HK-2 (cell line): Measurements from ENCODE around the gene CCND3.
"Not testable (repeated sequence)": the region's sequence is repeated elsewhere in the genome, so short reads cannot be mapped to it uniquely, and the experiment has no call there.

Source experiments
- DNase-seq: peaks from one replicate; pipeline ENCODE4 v3.0.0-alpha.2; 2018; ENCODE audit not compliant: unreplicated experiment

Gene CCND3

DNA sequence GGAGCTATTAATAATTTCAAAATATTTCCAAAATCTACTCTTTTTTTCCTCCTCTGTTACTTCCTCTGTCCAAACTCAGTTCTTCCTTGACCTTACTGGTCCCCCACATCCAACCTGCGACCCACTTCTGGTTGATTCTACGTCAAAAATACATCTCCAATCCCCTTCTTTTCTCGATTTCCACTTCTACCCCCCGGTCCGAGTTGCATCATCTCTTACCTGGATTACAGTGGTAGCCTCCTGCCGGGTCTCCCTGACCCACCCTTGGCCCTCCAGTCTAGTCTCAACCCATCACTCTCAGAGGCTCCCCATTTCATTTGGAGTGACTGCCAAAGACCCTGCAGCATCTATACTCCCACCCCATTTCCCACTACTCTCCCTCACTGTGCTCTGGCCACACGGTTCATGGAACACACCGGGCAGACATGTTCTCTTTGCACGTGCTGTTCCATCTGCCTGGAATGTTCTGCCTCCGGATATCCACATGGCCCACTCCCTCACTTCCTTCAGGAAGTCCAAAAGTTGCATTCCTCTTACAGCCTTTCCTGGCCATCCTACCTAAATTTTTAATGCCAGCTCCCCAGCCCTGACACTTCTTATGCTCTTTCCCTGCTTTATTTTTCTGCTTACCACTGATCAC is 6.1 kb upstream of the CCND3 start:
- no peak for DNase-seq

DNA sequence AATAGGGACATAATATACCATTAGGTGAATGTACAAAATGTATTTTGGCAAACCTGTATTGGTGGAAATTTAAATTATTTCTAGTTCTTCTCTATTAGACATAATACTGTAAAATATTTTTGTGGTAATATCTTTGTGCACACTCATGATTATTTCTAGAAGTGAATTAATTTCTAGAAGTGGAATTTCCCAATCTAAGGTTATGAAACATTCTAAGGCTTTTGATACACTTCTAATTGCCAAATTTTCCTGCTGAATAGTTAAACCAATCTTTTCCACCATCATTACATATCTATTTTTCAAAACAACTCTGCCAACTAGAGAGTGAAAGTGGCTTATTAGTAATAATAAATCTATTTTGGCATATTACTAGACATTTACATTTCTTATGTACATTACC is 1.8 kb upstream of the CCND3 start:
- DNase-seq = no peak

DNA sequence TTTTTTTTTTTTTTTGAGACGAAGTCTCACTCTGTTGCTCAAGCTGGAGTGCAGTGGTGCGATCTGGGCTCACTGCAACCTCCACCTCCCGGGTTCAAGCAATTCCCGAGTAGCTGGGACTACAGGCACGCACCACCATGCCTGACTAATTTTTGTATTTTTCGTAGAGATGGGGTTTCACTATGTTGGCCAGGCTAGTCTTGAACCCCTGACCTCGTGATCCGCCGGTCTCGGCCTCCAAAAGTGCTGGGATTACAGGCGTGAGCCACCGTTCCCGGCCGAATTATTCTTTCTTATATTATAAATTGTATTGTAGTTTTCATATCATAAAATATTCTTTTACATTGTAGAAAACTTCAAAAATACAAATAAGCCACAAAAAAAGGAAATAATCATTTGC is 1.3 kb upstream of the CCND3 start:
- DNase-seq = not testable (repeated sequence)

DNA sequence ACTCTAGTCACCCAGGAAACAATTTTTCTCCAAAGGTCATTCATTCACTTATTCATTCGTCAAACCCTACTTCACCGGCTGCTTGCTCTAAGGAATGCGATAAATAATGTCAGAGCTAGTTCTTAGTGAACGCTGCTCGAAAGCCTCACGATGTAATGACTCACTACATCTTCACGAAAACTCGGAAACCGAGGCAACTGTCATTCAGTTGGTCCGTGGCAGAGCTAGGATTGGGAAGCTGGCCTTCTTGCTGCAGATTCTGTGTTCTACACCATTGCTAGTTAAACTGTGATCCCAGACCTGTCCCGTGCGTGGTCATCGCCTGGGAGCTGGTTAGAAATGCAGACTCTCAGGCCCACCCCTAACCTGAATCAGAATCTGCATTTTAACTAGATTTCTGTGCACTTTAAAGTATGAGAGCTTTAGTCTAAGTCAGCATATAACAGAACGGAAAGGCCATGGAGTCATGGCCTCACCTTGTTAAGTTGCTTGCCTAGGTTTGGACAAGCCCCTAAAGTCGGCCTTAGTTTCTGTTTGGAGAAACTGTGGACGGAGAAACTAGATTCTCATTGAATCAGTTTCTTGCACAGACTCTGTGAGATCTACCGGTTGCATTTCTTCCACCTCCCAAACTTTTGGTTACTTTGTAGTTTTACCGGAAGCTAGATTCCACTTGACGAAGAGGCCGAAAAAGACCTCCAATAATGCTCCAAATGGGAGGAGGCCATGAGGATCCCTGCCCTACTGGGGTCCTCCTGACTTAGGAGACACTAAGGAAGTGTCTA is 651 bp upstream of the CCND3 start:
- no peak for DNase-seq

DNA sequence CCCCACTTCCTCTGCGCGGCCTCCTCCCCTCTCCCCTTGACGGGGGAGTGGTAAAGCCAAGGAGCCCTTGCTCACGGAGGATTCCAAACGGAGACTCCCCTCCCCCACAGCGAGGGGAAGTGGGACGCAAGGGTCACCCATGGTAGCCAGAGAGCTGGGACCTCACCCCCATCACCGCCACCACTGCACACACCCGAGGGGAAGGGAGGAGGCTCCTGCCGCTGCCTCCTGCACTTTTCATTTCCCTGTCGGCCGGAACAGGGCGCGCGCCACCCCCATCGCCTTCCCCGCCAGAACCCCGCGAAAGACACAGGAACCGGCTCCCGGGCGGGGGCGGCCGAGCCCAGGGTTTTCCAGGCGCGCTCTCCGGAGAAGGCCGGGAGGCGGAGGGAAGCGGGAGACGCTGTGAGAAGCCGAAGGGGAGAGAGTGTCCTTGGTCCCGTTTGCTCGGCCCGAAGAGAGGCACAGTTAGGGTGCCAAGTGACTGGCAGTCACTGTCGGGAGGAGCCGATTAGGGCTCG is 789 bp downstream of the CCND3 start:
- peak; percentile 61 for DNase-seq

DNA sequence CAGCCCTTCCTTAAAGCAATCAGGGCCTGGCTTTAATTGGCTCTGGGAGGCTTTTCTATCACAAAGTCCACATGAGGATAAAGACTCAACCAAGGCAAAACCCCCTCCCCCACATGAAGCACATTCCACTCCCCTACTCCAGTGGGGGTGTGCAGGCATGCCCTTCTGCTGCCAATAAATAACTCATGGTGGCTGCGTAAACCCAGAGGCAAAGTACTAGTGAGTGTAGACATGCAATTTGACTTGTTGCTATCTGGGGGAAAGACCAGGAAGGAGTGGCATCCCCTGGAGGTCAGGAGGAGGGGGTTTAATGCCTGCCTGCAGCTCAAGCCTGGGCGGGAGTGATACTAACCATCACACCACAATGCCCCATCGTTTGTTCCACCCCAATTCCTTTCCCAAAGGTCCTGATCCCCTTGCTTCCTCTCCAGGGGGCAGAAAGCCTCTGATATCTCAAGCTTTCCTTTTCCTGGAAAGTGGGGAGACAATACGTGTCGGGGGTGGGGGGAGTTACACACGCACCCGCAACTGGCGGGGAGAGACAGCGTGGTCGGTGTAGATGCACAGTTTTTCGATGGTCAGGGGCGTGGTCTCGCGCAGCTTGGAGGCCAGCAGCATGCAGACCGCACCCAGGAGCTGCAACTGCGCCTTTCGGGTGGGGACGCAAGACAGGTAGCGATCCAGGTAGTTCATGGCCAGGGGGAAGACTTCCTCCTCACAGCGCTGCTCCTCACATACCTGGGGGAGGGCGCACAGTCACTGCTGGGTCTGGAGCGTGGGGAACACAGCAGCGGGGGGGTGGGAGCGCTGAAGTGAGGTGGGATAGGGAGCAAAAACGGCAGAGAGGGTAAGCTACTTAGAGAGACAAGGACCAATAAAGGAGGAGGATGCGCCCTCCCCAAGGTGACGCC is 1.5 kb downstream of the CCND3 start:
- peak; percentile 44 for DNase-seq

DNA sequence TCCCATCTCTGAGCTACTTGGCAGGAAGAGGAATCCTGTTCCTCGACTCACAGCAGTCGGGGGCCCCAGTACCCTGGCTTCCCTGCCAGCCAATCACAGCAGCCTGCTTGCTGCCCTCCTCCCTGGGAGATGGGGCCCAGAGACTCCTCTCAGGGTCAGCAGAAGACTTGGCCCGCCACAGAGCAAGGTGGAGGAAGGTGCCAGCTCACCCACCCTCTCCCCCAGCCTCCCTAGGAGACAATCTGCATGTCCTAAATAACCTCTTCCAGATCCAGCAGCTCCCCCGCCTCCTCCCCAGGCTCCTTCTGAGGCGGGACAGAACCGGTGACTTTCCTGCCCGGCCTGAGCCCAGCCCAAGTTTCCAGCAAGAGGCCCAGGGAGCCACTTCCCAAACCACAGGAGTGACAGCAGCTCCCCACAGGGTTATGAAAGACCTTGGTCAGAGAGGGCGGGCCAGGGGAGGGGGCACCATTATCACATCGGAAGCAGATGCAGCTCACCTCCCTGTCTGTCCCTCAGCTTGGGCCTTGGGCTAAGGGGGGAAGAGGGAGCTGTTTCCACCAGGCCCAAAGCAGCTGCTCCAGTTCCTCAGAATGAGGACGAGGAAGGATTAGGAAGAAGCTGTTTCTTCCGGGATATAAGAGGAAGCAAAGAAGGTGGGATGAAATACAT is 2.3 kb downstream of the CCND3 start:
- DNase-seq = peak; percentile 72

DNA sequence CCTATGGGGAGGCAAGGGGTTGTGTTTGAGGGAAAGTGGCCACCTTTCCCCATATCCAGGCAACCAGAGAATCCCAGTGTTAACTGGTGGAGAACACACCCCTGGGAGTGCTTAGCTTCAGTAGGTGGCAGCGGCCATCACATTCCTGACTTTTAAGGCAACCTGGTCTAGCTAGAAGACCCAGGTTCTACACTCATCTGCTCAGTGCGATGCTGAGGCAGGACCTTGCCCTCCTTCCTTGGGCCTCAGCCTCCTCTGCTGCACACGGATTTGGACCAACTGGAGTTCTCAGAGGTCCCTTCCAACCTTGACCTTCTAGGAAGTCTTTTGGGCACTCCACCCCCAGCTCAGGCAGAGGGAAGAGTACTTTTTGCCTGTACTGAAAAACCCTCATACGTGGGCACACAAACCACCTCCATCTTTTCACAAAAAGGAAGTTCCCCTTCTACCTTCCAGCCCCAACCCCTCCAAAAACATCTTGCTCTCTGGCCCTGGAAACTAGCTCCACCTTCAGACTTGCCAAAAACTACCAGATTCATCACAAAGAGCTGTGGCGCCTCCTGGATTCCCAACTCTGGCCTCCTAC is 2.9 kb downstream of the CCND3 start:
- no peak for DNase-seq

DNA sequence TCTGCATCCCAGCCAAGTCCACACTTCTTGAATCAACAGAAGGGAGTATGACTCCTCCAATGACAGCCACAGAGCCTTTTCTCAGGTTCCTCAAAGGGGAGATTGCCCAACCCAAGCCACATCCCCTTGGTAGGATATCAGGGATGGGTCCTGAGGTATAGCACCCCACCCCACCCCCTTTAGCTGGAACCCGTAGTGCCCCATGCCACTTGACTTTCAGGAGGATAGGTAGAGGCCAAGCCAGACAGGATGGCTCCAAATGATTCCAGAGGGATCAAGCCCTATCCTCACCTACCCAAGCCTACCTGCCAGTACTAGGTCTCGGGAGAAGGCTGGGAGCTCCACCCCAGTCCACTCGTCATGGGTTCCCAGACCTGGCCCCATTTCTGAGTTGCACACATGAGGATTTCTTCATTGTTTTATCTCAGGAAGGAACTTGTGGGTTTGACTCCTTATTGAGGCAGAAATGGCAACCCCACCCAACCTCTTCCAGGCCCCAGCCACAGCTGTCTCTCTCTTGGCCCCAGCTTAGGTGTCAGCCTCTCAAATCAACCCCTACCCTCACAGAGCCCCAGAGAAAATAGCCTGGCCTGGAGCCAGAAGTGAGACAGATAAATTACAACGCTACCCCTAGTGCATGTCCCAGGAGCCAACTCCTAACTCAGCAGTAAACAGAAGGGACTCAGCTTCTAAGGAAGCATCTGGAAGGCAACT is 3.6 kb downstream of the CCND3 start:
- DNase-seq = no peak

DNA sequence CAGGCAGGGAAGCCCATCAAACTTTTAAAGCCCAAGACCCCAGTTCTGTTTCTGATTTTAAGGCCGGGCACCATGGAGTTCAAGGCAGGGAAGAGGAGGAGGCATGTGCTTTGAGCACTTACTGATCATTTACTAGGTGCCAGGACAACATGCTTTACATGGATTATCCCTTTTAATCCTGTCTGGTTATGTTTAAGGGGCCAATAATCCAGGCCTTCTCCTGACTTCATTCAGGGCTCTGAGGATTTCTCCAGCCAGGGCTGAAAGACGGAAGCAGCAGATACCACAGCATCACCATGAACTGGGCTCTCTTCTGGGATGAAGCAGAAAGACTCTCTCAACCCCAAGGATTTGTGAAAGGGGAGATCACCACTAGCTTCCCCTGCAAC is 4.1 kb downstream of the CCND3 start:
- DNase-seq = no peak

DNA sequence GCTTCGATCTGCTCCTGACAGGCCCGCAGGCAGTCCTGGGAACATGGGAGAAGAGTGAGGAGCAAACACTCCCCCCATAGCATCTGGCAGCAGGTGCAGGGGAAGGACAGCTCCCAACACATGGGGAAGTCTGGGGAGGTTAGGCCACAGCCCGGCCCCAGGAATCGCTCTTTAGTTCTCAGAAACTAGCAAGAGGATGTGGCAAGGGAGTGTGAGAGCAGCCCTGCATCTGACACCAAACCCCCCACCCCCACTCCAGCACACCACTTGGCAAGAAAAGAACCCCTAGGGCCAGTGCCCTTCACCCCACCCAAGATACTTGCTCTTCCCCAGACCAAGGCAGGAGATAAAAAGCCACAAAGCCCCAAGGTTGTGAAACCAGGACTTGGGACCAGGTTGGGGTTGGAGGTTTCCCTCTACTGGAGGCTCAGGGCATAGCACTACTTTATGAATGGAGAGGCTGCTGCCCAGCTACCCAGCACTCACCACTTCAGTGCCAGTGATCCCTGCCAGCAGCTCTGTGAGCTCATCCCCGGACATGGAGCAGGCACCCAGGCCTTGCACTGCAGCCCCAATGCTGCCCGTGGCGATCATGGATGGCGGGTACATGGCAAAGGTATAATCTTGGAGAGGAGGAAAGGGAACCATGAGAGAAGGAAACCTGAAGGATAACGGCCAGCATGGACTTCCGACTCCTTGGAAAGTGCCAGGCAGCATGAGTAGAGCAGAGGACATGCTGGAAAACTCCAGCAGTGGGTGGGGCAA is 5.4 kb downstream of the CCND3 start:
- peak; percentile 78 for DNase-seq

DNA sequence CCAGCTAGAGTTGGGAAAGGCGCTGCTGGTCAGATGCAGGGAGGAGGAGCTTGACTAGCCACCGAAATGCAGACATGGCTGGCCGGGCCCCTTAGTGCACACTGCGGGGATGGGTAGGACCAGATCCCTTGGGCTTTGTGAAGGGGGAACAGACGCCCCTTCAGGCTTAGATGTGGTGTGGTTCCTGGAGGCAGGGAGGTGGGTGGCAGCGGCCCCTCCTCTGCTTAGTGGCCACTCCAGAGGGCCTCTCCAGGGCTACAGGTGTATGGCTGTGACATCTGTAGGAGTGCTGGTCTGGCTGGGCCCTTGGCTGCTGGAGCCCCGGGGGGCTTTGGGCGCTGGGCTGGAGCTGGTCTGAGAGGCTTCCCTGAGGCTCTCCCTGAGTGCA is 5.9 kb downstream of the CCND3 start:
- DNase-seq = no peak

DNA sequence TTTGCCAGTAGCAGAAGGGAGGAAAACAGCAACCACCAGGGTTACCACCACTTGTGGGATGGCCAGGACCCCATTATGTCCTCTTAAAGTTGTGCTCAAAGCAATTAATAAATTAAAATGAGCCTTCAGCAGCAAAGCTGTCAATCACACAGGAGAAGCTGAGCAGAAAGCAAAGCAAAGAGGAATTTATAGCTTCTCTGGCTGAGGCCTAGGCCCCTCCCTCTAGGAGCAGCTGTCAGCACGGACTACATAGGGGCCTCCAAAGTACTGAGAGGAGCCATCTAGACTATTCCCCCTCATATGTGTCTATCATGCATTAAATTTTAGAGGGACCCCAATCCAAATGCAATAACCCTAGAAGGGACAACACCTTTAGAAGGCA is 6.4 kb downstream of the CCND3 start:
- DNase-seq = no peak

DNA sequence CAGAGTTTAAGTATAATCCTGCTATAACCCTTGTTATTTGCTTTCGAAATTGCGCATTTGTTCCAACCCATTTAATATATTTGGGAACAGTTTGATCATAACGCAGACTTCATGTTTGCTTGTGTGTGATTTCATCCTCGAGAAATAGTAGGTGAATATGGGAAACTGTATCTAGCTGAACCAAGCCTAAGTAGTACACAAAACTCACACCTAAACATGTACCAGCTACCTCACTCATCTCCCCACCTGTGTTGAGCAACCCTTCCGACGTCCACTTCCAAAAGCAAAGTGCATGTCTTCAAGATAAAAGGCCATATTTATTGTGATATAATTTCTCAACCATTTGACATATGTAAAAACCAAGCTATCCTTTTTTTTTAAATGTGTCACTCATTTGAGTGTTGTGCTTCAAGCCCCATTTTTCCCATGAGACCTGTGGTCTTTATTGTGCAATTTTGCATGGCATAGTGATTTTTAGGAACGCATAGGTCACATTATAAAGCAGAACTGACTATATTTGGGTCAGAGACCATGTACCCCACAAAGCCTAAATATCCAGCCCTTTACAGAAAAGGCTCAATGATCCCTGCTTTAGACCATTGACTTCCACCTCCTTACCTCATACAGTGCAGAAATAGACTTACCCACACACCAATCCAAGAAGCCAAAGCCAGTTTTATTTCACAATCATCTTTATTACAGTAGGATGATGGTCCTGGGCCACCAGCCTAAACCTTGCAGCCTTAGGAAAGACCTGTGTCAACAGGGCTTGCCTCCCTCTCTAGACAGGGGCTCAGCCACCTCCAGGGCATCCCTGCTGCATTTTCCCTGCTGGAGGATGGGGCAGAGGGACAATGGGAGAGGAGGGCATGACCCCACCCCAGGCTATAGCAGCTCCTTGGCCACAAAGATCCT is 7.1 kb downstream of the CCND3 start:
- DNase-seq = no peak

DNA sequence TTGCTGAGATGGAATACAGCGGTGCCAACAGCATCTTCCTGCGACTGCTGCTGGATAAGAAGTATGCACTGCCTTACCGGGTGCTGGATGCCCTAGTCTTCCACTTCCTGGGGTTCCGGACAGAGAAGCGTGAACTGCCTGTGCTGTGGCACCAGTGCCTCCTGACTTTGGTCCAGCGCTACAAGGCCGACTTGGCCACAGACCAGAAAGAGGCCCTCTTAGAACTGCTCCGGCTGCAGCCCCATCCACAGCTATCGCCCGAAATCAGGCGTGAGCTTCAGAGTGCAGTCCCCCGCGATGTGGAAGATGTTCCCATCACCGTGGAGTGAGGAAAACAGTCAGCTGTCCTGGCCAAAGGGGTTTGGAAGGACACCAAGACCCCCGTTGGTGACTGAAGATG is 9.2 kb downstream of the CCND3 start:
- no peak for DNase-seq

DNA sequence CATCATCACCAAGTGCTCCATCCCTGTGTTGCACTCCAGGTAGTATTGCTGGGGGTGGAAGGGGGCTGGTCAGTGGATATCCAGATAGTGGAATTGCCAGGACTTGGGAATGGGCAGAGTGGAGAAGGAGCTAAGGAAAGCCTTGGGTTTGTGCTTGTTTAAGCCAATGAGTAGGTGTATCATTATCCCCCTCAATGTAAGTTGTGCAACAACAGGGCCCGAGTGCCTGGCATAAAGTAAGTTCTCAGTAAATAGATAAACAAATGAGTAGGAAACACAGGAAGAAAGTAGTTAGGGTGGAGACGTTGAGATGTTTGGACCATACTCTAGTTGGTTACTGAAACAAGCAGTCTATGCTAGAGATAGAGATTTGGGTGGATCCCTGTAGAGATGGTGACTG is 9.8 kb downstream of the CCND3 start:
- DNase-seq = no peak

DNA sequence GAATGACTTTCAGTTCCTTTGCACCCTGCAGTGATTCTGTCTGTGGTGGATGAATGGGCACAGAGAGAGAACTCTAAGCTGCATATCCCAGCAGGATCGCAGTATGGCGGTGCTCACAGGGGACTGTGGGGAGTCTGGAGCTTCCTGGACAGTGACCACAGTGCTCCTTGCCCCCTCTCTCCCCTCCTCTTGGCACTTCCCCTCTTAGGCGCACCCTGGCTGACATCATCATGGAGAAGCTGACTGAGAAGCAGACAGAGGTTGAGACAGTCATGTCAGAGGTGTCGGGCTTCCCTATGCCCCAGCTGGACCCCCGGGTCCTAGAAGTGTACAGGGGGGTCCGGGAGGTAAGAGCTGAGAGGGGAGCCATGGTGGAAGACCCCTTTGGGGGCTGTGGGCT is 11.7 kb downstream of the CCND3 start:
- DNase-seq = no peak

DNA sequence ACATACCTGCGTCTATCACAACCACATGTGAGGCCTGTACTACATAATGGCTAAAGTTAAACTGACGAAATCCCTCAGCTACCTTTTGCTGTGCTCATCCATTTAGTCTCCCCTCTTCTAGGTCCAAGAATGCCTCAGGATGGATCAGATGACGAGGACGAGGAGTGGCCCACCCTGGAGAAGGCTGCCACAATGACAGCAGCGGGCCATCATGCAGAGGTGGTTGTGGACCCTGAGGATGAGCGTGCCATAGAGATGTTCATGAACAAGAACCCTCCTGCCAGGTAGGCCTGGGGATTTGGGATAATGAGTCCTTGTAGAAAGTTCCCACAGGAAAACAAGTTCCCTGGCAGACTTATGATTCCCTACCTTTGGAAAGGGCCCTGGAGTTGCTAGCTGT is 14.4 kb downstream of the CCND3 start:
- DNase-seq = no peak

DNA sequence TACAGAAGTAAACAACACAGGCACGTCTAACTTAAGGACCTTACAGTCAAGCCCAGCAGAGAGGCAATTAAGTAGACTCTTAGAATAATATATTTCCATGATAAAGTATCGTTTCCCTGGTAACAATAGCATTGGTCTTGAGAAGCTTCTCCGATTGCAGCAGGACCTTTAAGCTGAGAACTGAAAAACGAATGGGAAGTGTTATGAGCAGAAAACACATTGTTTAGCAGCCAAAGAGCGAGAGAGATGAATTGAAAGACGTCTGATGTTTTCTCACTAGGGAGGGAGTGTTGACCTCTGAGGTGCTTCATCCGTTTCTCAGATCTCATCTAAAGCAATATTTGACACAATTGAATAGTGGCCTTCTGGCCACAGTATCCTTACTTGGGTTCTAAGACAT is 19.5 kb downstream of the CCND3 start:
- no peak for DNase-seq
